ENCODE results near the gene IGSF21.

The IGSF21 gene

GRCh38 chr1:18187054-18187453 is 79.5 kb downstream of the IGSF21 start:
- no peak for DNase-seq

GRCh38 chr1:18188820-18189517 is 81.4 kb downstream of the IGSF21 start:
- no peak for DNase-seq

DNA sequence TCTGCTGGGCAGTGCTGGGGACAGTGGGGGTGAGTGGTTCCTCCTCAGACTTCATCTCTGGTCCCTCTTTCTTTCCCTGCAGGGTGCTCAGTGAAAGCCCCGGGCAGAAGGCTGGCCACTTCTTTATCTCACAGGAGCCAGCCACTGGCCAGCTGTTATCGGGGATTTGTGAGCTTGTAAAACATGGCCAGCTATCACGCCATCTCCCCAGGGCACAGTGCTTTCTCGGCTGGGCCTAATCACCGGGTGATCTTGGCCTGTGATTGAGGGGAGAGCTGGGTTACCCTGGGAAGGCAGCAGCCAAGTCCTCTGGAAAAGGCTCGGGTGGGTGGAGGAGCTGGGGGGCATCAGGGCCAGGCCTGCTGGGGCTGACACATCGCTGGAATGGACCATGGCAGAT is 83.0 kb downstream of the IGSF21 start:
- no peak for DNase-seq

DNA sequence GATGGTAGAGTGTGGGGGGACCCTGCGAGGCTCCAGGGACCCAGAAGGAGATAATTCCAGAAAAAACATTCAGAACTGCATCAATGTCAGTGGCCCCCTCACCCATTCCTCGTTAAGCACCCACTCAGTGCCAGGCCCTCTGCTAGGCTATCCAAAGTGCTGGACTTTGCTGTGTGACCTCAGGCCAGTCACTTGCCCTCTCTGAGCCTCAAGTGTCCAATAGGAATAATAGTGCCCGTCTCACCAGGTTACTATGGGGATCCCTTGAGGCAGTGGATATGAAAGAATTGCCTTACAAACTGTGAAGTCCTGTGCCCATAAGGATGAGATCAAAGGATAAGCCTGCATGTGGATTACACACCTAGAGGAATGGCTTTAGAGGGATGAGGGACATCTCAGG is 83.4 kb downstream of the IGSF21 start:
- DNase-seq, result no peak

GRCh38 chr1:18191481-18192155 is 84.0 kb downstream of the IGSF21 start:
- no peak for DNase-seq

- no peak for DNase-seq
These were observed 84.6 kb downstream of the IGSF21 start for GRCh38 chr1:18192182-18192581.

DNA sequence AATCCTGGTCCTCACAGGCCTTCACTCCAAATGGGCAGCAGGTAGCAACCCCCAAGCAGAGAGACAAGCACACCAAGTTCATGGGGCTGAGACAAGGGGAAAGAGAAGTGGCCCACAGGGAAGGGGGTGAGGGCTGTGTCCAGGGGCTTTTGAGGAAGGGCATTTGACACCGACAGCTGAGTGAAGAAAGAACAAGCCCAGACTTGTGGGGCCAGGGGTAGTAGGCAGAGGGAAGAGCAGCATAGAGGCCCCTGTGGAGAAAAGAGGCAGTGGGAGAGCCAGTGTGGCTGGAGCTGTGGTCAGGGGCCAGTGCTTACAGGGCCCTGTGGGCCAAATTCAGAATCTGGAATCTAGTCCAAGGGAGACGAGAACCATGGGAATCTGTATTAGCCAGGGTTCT is 85.4 kb downstream of the IGSF21 start:
- no peak for DNase-seq

- DNase-seq, result no peak
These were observed 89.7 kb downstream of the IGSF21 start for GRCh38 chr1:18197299-18197698.

DNA sequence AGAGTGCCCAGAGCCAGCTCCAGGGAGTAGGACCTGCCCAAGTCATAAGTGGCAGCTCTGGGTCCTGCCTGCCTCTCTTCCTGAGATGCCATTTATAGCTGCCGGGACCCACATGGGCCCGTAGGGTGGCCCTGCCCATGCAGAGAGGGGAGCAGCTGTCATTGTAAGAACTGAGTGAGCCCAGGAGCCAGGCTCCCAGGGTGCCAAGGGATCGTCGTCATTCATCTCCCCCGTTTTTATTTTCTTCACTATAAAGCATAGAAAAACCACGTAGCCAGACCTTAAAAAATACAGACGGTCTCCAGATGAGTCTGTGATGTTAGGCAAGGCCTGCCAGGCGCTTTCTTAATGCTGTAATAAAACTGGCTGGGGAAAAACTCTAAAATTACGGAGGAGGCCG is 90.7 kb downstream of the IGSF21 start:
- no peak for DNase-seq

- DNase-seq, result no peak
These were observed 91.9 kb downstream of the IGSF21 start for GRCh38 chr1:18199462-18199861.

- DNase-seq, result no peak
These were observed 92.6 kb downstream of the IGSF21 start for GRCh38 chr1:18200136-18200717.

GRCh38 chr1:18200918-18201317 is 93.3 kb downstream of the IGSF21 start:
- no peak for DNase-seq

- no peak for DNase-seq
These were observed 94.6 kb downstream of the IGSF21 start for GRCh38 chr1:18201997-18202719.

- DNase-seq, result no peak
These were observed 96.0 kb downstream of the IGSF21 start for GRCh38 chr1:18203645-18204044.

DNA sequence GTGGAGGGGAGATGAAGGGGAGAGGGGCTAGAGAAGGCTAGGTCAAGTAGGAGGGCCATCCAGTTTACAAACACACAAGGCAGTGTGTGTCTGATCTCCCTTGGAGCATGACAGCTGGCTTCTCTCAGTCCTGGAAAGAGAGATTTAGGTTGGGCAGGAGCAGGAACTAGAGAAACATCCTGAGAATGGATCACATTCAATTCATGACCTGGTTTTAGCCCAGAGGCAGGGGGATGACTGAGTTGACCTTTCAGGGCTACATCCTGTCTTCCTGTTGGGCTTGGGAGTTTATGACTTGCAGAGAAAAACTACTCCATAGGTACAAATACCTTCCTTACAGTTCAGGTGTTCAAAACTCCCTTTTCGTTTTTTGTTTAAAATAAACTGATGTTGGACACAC is 97.0 kb downstream of the IGSF21 start:
- no peak for DNase-seq

DNA sequence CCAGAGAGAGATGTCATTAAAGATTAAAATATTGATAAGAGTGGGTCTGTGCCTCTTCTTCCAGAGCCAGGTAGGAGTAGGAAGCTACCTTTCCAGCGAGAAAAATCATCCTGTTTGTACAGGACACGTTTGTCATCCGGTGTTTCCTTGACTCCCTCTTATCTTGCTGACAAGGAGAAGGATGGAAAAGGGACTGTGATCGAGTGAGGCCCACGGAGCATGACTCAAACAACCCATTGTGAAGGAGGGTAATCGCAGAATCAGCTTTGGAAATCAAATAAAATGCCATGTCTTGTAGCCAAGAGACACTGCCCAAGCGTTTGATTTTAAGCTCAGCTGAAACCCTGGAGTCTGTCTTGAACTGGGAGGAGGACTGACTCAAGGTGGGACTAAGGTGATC is 97.7 kb downstream of the IGSF21 start:
- DNase-seq, result no peak

DNA sequence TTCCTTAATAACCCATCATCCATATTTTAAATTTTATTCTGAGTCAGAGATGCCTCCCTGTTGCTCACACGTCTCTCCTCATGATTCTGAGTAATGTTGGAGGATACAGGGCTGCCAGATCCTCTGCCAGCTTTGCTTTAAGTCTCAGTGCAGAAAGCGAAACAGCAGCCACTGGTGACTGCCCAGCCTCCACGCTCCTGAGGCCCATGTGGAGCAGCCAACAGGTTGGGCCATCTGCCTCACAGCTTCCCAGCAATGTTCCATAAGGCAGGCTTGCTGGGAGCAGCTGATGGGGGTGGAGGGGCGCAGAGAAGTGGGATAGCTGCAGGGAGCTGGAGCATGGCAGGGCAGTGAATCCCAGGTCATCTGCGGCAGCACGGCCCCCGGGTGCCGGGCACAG is 104.2 kb downstream of the IGSF21 start:
- no peak for DNase-seq

DNA sequence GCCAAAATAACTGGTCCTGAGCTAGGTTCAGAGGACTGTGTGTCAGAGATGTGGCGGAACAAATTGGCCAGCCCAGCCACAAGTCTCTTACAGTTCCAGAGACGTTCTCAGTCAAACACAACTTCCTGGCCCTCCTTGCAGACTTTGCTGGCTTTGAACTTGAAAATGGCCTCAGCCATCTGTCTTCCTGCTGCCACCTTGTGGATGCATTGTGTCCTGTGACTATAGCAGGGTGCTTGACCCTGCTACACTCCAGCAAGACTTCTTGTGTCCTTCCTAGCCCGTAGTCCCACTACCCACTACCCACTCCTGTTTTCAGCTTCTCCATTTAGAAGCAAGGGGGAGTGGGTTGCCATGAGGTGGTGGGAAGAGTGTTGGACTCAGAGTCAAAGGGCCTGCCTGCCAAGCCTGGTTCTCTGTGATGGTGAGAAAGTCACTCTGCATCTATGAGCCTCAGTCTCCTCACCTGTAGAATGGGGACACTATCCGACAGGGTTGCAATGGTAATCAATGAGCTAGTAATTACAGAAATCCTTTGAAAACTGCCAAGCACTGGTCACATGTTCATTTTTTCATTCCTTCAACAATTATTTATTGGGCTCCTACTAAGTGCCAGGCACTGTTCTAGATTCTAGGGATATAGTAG is 109.9 kb downstream of the IGSF21 start:
- no peak for DNase-seq

DNA sequence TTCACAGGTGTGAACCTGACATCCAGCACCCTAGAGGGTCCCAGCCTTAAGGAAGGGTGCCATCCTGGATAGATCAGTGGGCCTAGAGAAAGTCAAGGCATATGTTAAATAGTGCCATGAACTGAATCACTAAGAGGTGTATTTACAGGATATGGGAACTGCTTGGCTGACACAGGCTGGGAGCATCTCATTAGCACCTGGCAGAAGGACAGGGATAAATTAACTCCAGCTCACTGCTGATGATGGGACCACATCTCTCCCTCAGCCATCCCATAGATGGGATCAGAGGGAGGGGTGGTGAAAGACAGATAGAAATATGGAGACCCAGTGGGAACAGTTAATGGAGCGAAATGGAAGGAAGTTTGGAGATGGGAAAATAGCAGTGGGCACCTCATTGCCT is 122.0 kb downstream of the IGSF21 start:
- DNase-seq, result no peak

DNA sequence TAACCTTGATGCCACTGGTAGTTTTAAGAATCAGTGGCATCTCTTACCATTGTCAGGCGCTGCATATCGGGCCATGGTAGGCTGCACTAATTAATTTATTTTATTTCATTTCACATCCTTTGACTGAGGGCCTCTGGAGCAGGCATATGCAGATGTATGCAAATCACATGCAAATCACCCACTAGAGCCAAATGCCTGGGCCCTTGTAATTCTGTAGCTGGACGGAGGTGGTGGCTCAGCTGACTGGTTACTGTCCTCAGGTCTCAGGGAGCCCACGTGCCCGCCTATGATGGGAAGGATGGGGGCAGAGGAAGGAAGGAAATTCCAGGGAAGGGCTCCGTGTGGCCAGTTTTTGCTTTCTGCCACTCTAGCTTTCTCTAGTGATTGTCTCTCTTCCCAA is 122.7 kb downstream of the IGSF21 start:
- DNase-seq, result no peak

GRCh38 chr1:18230840-18231239 is 123.2 kb downstream of the IGSF21 start:
- no peak for DNase-seq

- no peak for DNase-seq
These were observed 124.5 kb downstream of the IGSF21 start for GRCh38 chr1:18232052-18232451.

DNA sequence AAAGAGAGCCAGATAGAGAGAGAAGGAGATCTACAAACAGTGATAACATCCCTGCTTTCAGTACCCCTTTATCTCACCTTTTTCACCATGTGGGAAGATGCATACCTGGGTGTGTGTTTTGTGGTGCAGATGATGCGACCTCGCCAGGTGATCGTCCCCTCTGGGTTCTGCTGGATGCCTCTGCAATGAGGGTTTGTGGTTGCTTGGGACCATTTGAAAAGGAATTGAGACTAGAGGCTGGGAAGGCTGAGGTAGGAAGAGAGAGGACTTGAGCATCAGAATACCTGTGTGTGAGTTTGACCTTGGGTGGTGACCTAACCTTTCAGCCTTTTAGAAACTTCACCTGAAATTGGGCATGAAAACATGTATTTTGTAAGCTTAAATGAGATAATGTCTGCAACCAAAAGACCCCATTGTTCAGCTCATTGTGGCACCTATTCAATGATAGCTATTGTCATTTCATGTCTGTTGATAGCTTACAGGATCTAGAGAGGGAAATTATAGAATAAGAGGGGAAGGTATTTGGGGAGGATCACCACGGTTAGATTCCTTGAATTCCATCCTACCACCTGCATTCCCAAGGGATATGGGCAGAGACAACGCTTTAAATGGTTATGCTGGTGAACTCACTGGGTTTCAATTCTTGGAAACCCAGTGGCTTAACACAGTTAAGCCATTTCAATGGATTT is 125.7 kb downstream of the IGSF21 start:
- DNase-seq, result no peak
